ENCODE measurements around the gene DUSP6.

- no peak for TF ChIP-seq EZH2 (IDR thresholded peaks at IDR 0.05; ENCODE audit: insufficient read depth, poor library complexity, severe bottlenecking)
- TF ChIP-seq EZH2phosphoT487 (IDR thresholded peaks at IDR 0.05; ENCODE audit: insufficient read depth, low read depth) = no peak
Observed at GRCh38 chr12:89350630-89351488, 1.4 kb downstream of the DUSP6 start.
